GM12891 (cell line): ENCODE results near the gene CALML4.

Experiments
- POLR2A ChIP-seq: IDR thresholded peaks from 2 replicates; pipeline ENCODE4 v1.6.1; 2011; ENCODE audit warnings: low read depth, low read length, control low read depth
- POLR2AphosphoS5 ChIP-seq: IDR thresholded peaks from 2 replicates; pipeline ENCODE4 v1.6.1; 2011; ENCODE audit warnings: low read depth, low read length, control low read depth
- POU2F2 ChIP-seq: IDR thresholded peaks from 2 replicates; pipeline ENCODE4 v1.6.1; 2011; ENCODE audit warnings: low read depth, mild to moderate bottlenecking, control low read depth, low read length, moderate library complexity
- TAF1 ChIP-seq: IDR thresholded peaks from 2 replicates; pipeline ENCODE4 v1.6.1; 2011; ENCODE audit warnings: low read depth, low read length, control low read depth

GRCh38 chr15:68217341-68217740 lies 12.2 kb upstream of the CALML4 start:
- TF ChIP-seq POLR2A = no peak
- no peak for TF ChIP-seq POLR2AphosphoS5
- no peak for TF ChIP-seq TAF1
- TF ChIP-seq POU2F2 = no peak
